ENCODE measurements around the gene PCDHB16. TPM values are rescaled to one million over a fixed set of nuclear protein-coding genes. Genes with fewer than 3 reads are reported as not detected.
"Not testable (repeated sequence)": the region's sequence is repeated elsewhere in the genome, so short reads cannot be mapped to it uniquely, and the experiment has no call there.

PCDHB16 gene
- total and polyA plus RNA-seq, 12 donors, result 0.62 to 3.7 (median 1.9) TPM

GRCh38 chr5:141149812-141150211 lies 32.4 kb upstream of the PCDHB16 start, which contains the start of gene PCDHB6:
Gene PCDHB6, plus strand, starts transcription at chr5:141150057. Its CDS starts 201 bp downstream, at chr5:141150258.
- peaks cover 0 to 96% (median 24%) of the 10 kb centered on the region in 11 donors for H3K9me3 ChIP-seq
- WGBS, 2 donors, result 11 to 13% methylated on average over 18 of the region's 18 CpGs
- H3K4me3 ChIP-seq, result peak within 1 kb of the TSS in 6 of 10 donors; percentile 6 to 38 (median 24)
- no peak within 1 kb of the TSS for H3K27ac ChIP-seq
- intact Hi-C loops (cut with DNase I), result no loop called here
- DNase-seq (no peak), ATAC-seq (no peak)
- H3K4me1 ChIP-seq, result no peaks in the 10 kb centered on the region
- TF ChIP-seq CTCF (IDR thresholded peaks at IDR 0.05), result peak in 5 of 9 donors; percentile 6 to 38 (median 28)
- peaks cover 0 to 27% (median 19%) of the 10 kb centered on the region in 7 donors for H3K27me3 ChIP-seq
- H3K36me3 ChIP-seq, result no peaks in the 10 kb centered on the region

- intact Hi-C loops (cut with DNase I), result no loop called here
- Histone ChIP-seq H3K36me3 (no peaks in the 10 kb centered on the region), H3K9me3 (peaks cover 0 to 96% (median 24%) of the 10 kb centered on the region in 11 donors), H3K4me1 (no peaks in the 10 kb centered on the region), H3K4me3 (peak overlapping the region in 6 of 10 donors; percentile 6 to 38 (median 24)), H3K27me3 (peaks cover 0 to 32% (median 19%) of the 10 kb centered on the region in 7 donors), H3K27ac (no peak overlapping the region)
- no peak for TF ChIP-seq CTCF (IDR thresholded peaks at IDR 0.05)
- ATAC-seq (no peak), DNase-seq (no peak)
- WGBS, 2 donors, result 35 to 37% methylated on average over 33 of the region's 33 CpGs
Observed at GRCh38 chr5:141150224-141150992, 31.8 kb upstream of the PCDHB16 start.

GRCh38 chr5:141150993-141151325 lies 31.2 kb upstream of the PCDHB16 start:
- DNase-seq, result no peak
- ATAC-seq, result no peak
- no peak overlapping the region for H3K27ac ChIP-seq
- no peak for TF ChIP-seq CTCF (IDR thresholded peaks at IDR 0.05)
- H3K36me3 ChIP-seq, result no peaks in the 10 kb centered on the region
- intact Hi-C loops (cut with DNase I), result no loop called here
- H3K4me1 ChIP-seq, result no peaks in the 10 kb centered on the region
- peaks cover 0 to 96% (median 27%) of the 10 kb centered on the region in 11 donors for H3K9me3 ChIP-seq
- WGBS, 2 donors, result 30 to 31% methylated on average over 13 of the region's 13 CpGs
- peak overlapping the region in 1 of 10 donors; percentile 29 for H3K4me3 ChIP-seq
- peaks cover 0 to 33% (median 19%) of the 10 kb centered on the region in 7 donors for H3K27me3 ChIP-seq

GRCh38 chr5:141151632-141152031 lies 30.6 kb upstream of the PCDHB16 start:
- DNase-seq; intact Hi-C loops (cut with DNase I); H3K36me3 ChIP-seq; H3K27ac ChIP-seq; ATAC-seq; H3K4me3 ChIP-seq; H3K4me1 ChIP-seq: not testable (repeated sequence)
- Histone ChIP-seq H3K27me3 (peaks cover 0 to 40% (median 23%) of the 10 kb centered on the region in 7 donors), H3K9me3 (peaks cover 0 to 97% (median 28%) of the 10 kb centered on the region in 11 donors)
- 31 to 32% methylated on average over 38 to 39 of the region's 41 CpGs for WGBS, 2 donors

- H3K4me3 ChIP-seq; H3K36me3 ChIP-seq; DNase-seq; H3K4me1 ChIP-seq; H3K27ac ChIP-seq; ATAC-seq; intact Hi-C loops (cut with DNase I): not testable (repeated sequence)
- 24 to 25% methylated on average over 35 to 36 of the region's 36 CpGs for WGBS, 2 donors
- peaks cover 0 to 97% (median 28%) of the 10 kb centered on the region in 11 donors for H3K9me3 ChIP-seq
- peaks cover 0 to 45% (median 27%) of the 10 kb centered on the region in 7 donors for H3K27me3 ChIP-seq
Observed at GRCh38 chr5:141152096-141152495, 30.1 kb upstream of the PCDHB16 start.

Measured in heart right ventricle (tissue), 16 donors.